HG02759 (cell line): ENCODE data around the gene METTL8.
A peak's percentile ranks its signal among the peaks of the same experiment; 100 is the strongest.
"Not testable (repeated sequence)": the region's sequence is repeated elsewhere in the genome, so short reads cannot be mapped to it uniquely, and the experiment has no call there.

Experiments
- ATAC-seq: cut with Tn5 transposase; IDR thresholded peaks from one replicate; pipeline ENCODE4 v1.9.1; 2021; ENCODE audit warnings: mild to moderate bottlenecking, moderate library complexity; ENCODE audit not compliant: unreplicated experiment

The METTL8 gene

GRCh38 chr2:171430516-171431410 is 3.0 kb downstream of the METTL8 start:
- ATAC-seq = no peak

GRCh38 chr2:171422710-171423495 is 10.9 kb downstream of the METTL8 start:
- ATAC-seq = not testable (repeated sequence)

- ATAC-seq = no peak
These were observed 12.8 kb downstream of the METTL8 start for GRCh38 chr2:171420728-171421563.

GRCh38 chr2:171419333-171419732 is 14.5 kb downstream of the METTL8 start:
- ATAC-seq = no peak

- peak; percentile 95 for ATAC-seq
These were observed 17.5 kb downstream of the METTL8 start for GRCh38 chr2:171416009-171416926.

GRCh38 chr2:171414645-171415044 is 19.1 kb downstream of the METTL8 start:
- not testable (repeated sequence) for ATAC-seq

- ATAC-seq = no peak
These were observed 21.1 kb downstream of the METTL8 start for GRCh38 chr2:171412571-171413175.

- ATAC-seq = no peak
These were observed 21.9 kb downstream of the METTL8 start for GRCh38 chr2:171411791-171412483.

- no peak for ATAC-seq
These were observed 22.6 kb downstream of the METTL8 start for GRCh38 chr2:171411214-171411613.

- no peak for ATAC-seq
These were observed 23.2 kb downstream of the METTL8 start for GRCh38 chr2:171410624-171411023.

GRCh38 chr2:171410101-171410500 is 23.7 kb downstream of the METTL8 start:
- no peak for ATAC-seq

- ATAC-seq = no peak
These were observed 24.3 kb downstream of the METTL8 start for GRCh38 chr2:171409436-171409971.

- ATAC-seq = no peak
These were observed 26.1 kb downstream of the METTL8 start for GRCh38 chr2:171407676-171408044.

- ATAC-seq = peak; percentile 57
These were observed 26.6 kb downstream of the METTL8 start for GRCh38 chr2:171407030-171407675.

- peak; percentile 66 for ATAC-seq
These were observed 27.7 kb downstream of the METTL8 start for GRCh38 chr2:171406044-171406443.

- no peak for ATAC-seq
These were observed 28.2 kb downstream of the METTL8 start for GRCh38 chr2:171405546-171405945.

GRCh38 chr2:171404719-171405118 is 29.1 kb downstream of the METTL8 start:
- no peak for ATAC-seq

- no peak for ATAC-seq
These were observed 29.5 kb downstream of the METTL8 start for GRCh38 chr2:171404261-171404660.
